Breast epithelium (tissue), 4 donors: Measurements from ENCODE around the gene VEGFC. TPM values are rescaled to one million over a fixed set of nuclear protein-coding genes. Genes with fewer than 3 reads are reported as not detected.

ENCODE experiments used
- DNase-seq, 2 donors: peaks; one replicate each; pipeline ENCODE4 v3.0.0-alpha.2; 2019; ENCODE audit warnings: low spot score in 2 of 2
- H3K27ac ChIP-seq, 2 donors: fragments of 200-600 bp; sonication (generic) in 1 of 2; one replicate each; pipeline ENCODE4 v1.5.1; 2016 to 2019; ENCODE audit warnings: mild to moderate bottlenecking in 1 of 2
- H3K27me3 ChIP-seq, 2 donors: fragments of 200-600 bp; sonication (generic) in 1 of 2; one replicate each; pipeline versions ENCODE4 v1.5.1 to v1.6.0; 2017 to 2019; ENCODE audit warnings: control low read depth in 1 of 2, mild to moderate bottlenecking in 1 of 2
- H3K36me3 ChIP-seq: fragments of 200-600 bp; one replicate; pipeline ENCODE4 v1.5.1; 2019
- H3K4me1 ChIP-seq, 2 donors: fragments of 200-600 bp; sonication (generic); one replicate each; pipeline ENCODE4 v1.5.1; 2016 to 2019; ENCODE audit warnings: control low read depth in 1 of 2
- H3K4me3 ChIP-seq, 3 donors: fragments of 200-600 bp; sonication (generic); 1 replicate in 2 of 3; 2 replicates in 1 of 3; pipeline ENCODE4 v1.5.1; 2016 to 2019; ENCODE audit warnings: mild to moderate bottlenecking in 3 of 3, moderate library complexity in 2 of 3
- H3K9me3 ChIP-seq, 2 donors: fragments of 200-600 bp; sonication (generic) in 1 of 2; one replicate each; pipeline ENCODE4 v1.5.1; 2016 to 2019; ENCODE audit warnings: control low read depth in 1 of 2
- POLR2A ChIP-seq: fragments of 450-650 bp; IDR thresholded peaks from one replicate; pipeline ENCODE4 v1.6.1; 2016; ENCODE audit warnings: antibody characterized with exemption, mild to moderate bottlenecking, moderate library complexity
- POLR2AphosphoS5 ChIP-seq, 3 donors: sonication (generic); formaldehyde crosslinking; IDR thresholded peaks; one replicate each; pipeline ENCODE4 v1.6.1; 2017; ENCODE audit warnings: antibody characterized with exemption in 3 of 3
- intact Hi-C: fragments of 100-400 bp; cut with DNase I; formaldehyde crosslinking; loops from one replicate; pipeline ENCODE4 v1.15.1; 2023; ENCODE audit warnings: low total_unique reads
- total RNA-seq, 3 donors: library from RNA; depleted of rRNA; stranded (reverse); fragments of >200 nt; gene quantifications; one replicate each; pipeline ENCODE4 v1.1.0, GENCODE V29; 2016
- TF ChIP-seq, protein P1 (sequence below), 3 donors: fragments of 450-650 bp; IDR thresholded peaks; one replicate each; pipeline ENCODE4 v1.5.1; 2016 to 2017; ENCODE audit warnings: antibody characterized with exemption in 3 of 3, mild to moderate bottlenecking in 3 of 3, moderate library complexity in 3 of 3

Gene VEGFC
- total RNA-seq, 3 donors from 2014 or later, result 6.9 to 17.0 (median 11.2) TPM

GRCh38 chr4:176752191-176752749 is 40.5 kb downstream of the VEGFC start:
- Histone ChIP-seq H3K4me3 (no peak overlapping the region), H3K4me1 (no peaks in the 10 kb centered on the region), H3K27ac (no peak overlapping the region), H3K9me3 (no peaks in the 10 kb centered on the region), H3K36me3 (no peaks in the 10 kb centered on the region), H3K27me3 (no peaks in the 10 kb centered on the region)
- intact Hi-C loops, result no loop called here
- no peak for DNase-seq
- TF ChIP-seq, protein P1, sequence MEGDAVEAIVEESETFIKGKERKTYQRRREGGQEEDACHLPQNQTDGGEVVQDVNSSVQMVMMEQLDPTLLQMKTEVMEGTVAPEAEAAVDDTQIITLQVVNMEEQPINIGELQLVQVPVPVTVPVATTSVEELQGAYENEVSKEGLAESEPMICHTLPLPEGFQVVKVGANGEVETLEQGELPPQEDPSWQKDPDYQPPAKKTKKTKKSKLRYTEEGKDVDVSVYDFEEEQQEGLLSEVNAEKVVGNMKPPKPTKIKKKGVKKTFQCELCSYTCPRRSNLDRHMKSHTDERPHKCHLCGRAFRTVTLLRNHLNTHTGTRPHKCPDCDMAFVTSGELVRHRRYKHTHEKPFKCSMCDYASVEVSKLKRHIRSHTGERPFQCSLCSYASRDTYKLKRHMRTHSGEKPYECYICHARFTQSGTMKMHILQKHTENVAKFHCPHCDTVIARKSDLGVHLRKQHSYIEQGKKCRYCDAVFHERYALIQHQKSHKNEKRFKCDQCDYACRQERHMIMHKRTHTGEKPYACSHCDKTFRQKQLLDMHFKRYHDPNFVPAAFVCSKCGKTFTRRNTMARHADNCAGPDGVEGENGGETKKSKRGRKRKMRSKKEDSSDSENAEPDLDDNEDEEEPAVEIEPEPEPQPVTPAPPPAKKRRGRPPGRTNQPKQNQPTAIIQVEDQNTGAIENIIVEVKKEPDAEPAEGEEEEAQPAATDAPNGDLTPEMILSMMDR (IDR thresholded peaks at IDR 0.05), result no peak

DNA sequence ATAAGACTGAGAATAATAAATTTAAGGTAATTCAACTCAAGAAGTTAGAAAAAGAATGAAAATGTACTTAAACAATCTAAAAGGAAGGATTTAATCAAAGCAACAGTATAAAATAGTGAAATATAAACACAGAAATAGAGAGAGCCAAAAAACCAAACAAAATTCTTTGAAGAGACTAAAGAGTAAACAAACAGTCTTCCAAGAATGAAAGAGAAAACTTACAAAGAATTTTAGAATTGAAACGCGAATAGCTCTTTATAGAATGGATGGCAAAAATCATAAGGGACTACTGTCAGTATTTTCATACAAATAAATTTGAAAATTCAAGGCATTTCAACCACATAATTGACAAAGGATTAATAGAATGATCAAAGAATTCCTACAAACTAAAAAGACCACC is 41.7 kb downstream of the VEGFC start:
- no peak overlapping the region for H3K4me3 ChIP-seq

DNA sequence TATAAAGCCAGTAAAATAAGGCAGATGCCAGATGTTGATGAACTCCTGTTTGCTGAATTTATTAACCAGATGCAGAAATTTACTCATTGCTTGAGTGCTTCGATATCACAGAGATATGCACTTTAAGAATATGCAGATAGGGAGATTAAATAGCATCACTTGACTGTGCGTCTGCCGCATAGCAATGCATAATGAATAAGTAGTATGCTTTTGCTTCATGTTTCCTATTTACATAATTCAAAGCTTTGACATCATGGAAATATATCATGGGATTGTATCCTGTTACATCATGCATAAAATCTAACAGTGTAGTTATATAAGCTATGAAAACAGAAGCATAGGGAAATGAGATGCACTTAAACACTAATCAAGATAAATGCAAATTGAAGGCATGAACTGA is 45.9 kb downstream of the VEGFC start:
- intact Hi-C loops, result no loop called here
- Histone ChIP-seq H3K4me3 (no peak overlapping the region), H3K36me3 (no peaks in the 10 kb centered on the region), H3K27ac (no peak overlapping the region), H3K4me1 (no peaks in the 10 kb centered on the region), H3K9me3 (no peaks in the 10 kb centered on the region), H3K27me3 (no peaks in the 10 kb centered on the region)
- no peak for DNase-seq
- TF ChIP-seq, protein P1 (IDR thresholded peaks at IDR 0.05), result no peak
- TF ChIP-seq POLR2AphosphoS5 (IDR thresholded peaks at IDR 0.05) (no peak), POLR2A (no peak)

More for the DNA sequence above, 41.7 kb downstream of the VEGFC start:
- intact Hi-C loops, result no loop called here
- Histone ChIP-seq H3K36me3 (no peaks in the 10 kb centered on the region), H3K9me3 (no peaks in the 10 kb centered on the region), H3K27me3 (no peaks in the 10 kb centered on the region), H3K27ac (no peak overlapping the region), H3K4me1 (no peaks in the 10 kb centered on the region)
- no peak for TF ChIP-seq POLR2A
- TF ChIP-seq, protein P1 (IDR thresholded peaks at IDR 0.05), result no peak
- TF ChIP-seq POLR2AphosphoS5 (IDR thresholded peaks at IDR 0.05), result no peak
- DNase-seq, result no peak

DNA sequence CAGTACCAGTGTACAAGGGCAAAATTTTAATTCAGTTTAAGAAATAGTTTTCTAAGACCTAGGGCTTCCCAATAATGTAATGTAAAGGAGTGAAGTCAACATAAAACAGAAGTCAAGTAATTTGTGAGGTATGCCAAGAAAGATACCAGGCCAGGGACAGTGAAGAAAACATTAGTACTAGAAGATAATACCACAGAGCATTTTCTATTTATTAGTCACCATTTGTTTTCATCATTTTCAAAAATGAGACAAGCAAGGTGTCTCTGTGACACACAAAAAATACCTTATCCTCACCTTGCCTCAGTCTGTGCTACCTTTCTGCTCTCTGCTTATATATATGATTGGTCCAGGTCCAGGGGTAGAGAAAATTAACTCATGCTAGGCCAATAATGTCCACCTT is 46.8 kb downstream of the VEGFC start:
- peaks cover 4% of the 10 kb centered on the region for H3K36me3 ChIP-seq
- no peak for DNase-seq
- no peak overlapping the region for H3K4me3 ChIP-seq
- intact Hi-C loops, result no loop called here
- H3K27me3 ChIP-seq, result no peaks in the 10 kb centered on the region
- no peak overlapping the region for H3K27ac ChIP-seq
- no peaks in the 10 kb centered on the region for H3K9me3 ChIP-seq
- TF ChIP-seq POLR2AphosphoS5 (IDR thresholded peaks at IDR 0.05) (no peak), POLR2A (no peak)
- TF ChIP-seq, protein P1 (IDR thresholded peaks at IDR 0.05), result no peak
- no peaks in the 10 kb centered on the region for H3K4me1 ChIP-seq

DNA sequence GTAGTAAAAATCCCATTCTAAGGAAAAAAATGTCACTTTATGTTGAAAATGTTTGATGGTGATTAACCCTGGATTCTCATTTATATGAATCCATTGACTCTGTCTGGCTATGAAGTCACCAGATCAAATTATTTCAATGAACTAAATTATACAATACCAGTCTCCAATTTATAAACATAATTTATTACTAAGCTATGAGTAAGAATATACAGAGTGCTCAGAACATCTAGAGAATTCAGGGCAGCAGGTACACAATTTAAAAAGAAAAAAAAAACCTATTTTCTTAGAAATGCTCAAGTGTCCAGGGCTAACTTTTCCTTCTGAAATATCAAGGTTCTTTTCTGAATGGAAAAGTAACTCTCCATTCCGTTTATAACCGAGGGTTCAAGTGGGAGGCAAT is 48.6 kb downstream of the VEGFC start:
- H3K9me3 ChIP-seq, result no peaks in the 10 kb centered on the region
- DNase-seq, result no peak
- intact Hi-C loops, result no loop called here
- no peak overlapping the region for H3K27ac ChIP-seq
- TF ChIP-seq, protein P1 (IDR thresholded peaks at IDR 0.05), result no peak
- TF ChIP-seq POLR2A (no peak), POLR2AphosphoS5 (IDR thresholded peaks at IDR 0.05) (no peak)
- H3K4me3 ChIP-seq, result no peak overlapping the region
- no peaks in the 10 kb centered on the region for H3K27me3 ChIP-seq
- H3K4me1 ChIP-seq, result no peaks in the 10 kb centered on the region
- H3K36me3 ChIP-seq, result peaks cover 4% of the 10 kb centered on the region
